ENCODE data around the gene CCDC83. TPM values are rescaled to one million over a fixed set of nuclear protein-coding genes. Genes with fewer than 3 reads are reported as not detected.
"Not testable (repeated sequence)": the region's sequence is repeated elsewhere in the genome, so short reads cannot be mapped to it uniquely, and the experiment has no call there.

CCDC83 gene
- total RNA-seq, 2 experiments from 2014 or later: not detected

- not testable (repeated sequence) for H3K4me3 Mint-ChIP-seq, DNase-seq, H3K27ac Mint-ChIP-seq, H3K27me3 Mint-ChIP-seq
- Mint-ChIP-seq H3K9me3 (peaks cover 25% of the 10 kb centered on the region), H3K36me3 (peaks cover 49% of the 10 kb centered on the region), H3K4me1 (peaks cover 26% of the 10 kb centered on the region)
These were observed 96.9 kb downstream of the CCDC83 start for GRCh38 chr11:85952108-85952485.

GRCh38 chr11:85953491-85954143 is 98.4 kb downstream of the CCDC83 start:
- peaks cover 12% of the 10 kb centered on the region for H3K4me1 Mint-ChIP-seq
- no peak for DNase-seq
- H3K27ac Mint-ChIP-seq: peak overlapping the region; percentile 19
- no peak overlapping the region for H3K4me3 Mint-ChIP-seq
- peaks cover 61% of the 10 kb centered on the region for H3K36me3 Mint-ChIP-seq
- no peaks in the 10 kb centered on the region for H3K27me3 Mint-ChIP-seq
- peaks cover 25% of the 10 kb centered on the region for H3K9me3 Mint-ChIP-seq

DNA sequence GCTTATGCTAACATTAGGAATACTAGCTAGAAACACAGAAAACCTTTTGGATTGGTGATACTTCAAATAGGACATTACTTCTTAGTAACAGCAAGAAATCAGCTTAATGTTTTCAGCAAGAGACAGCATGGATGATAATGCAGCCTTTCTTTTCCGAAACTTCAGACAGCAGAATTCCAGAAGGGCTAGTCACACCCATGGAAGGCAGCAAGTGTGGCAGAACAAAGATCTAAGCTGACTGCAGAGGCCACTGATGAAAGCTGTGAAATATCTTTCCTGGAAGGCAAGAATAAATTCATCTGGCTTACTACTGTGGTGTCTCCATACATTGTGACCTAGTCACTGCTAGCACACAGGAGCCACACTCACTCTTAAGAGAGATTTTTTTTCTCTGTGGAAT is 100.3 kb downstream of the CCDC83 start:
- Mint-ChIP-seq H3K9me3 (peaks cover 24% of the 10 kb centered on the region), H3K4me3 (no peak overlapping the region), H3K4me1 (peaks cover 3% of the 10 kb centered on the region), H3K27me3 (no peaks in the 10 kb centered on the region), H3K36me3 (peaks cover 66% of the 10 kb centered on the region), H3K27ac (no peak overlapping the region)
- DNase-seq: no peak

DNA sequence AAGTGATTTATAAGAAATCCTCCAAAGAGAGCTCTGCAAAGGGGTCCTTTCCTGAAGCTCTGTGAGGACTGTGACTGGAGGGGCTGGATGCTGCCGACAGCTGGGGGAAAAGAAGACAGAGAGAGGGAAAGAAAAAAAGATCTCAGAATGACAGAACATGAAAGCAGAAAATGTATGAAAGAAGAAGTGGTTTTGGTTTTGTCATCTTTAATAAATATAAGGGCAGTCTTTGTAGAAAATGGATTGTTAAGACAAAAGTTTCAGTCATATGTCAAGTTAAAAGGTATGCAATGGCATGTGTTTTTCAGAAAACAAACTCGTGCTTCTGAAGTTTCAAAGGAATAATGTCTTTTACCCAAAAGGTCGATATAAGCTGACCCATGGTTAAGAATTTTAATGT is 105.5 kb downstream of the CCDC83 start:
- Mint-ChIP-seq H3K4me1 (peaks cover 13% of the 10 kb centered on the region), H3K27me3 (no peaks in the 10 kb centered on the region), H3K36me3 (peaks cover 49% of the 10 kb centered on the region), H3K9me3 (no peaks in the 10 kb centered on the region), H3K4me3 (no peak overlapping the region), H3K27ac (peak overlapping the region; percentile 3)
- no peak for DNase-seq

- Mint-ChIP-seq H3K27ac (peak overlapping the region; percentile 9), H3K36me3 (peaks cover 47% of the 10 kb centered on the region), H3K4me1 (peaks cover 14% of the 10 kb centered on the region), H3K4me3 (no peak overlapping the region), H3K9me3 (no peaks in the 10 kb centered on the region), H3K27me3 (no peaks in the 10 kb centered on the region)
- DNase-seq: no peak
These were observed 105.9 kb downstream of the CCDC83 start for GRCh38 chr11:85961130-85961529.

GRCh38 chr11:85961930-85962363 is 106.8 kb downstream of the CCDC83 start:
- no peaks in the 10 kb centered on the region for H3K9me3 Mint-ChIP-seq
- DNase-seq: no peak
- H3K36me3 Mint-ChIP-seq: peaks cover 43% of the 10 kb centered on the region
- H3K27me3 Mint-ChIP-seq: no peaks in the 10 kb centered on the region
- no peak overlapping the region for H3K4me3 Mint-ChIP-seq
- H3K27ac Mint-ChIP-seq: no peak overlapping the region
- peaks cover 14% of the 10 kb centered on the region for H3K4me1 Mint-ChIP-seq

DNA sequence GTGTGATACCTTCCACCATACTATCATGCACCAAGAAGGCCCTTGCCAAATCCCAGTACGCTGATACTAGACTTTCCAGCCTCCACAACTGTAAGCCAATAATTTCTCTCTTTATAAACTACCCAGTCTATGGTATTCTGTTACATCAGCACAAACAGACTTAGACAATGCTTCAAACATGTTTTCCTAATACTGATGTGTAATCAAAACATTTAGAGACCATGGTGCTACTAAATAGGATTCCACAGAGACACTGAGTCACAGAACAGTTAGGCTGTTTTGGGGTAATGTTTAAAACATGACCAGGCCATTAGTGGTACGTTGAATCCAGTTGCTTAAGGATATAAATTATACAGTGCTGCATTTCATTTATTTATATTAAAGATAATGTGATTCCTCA is 110.0 kb downstream of the CCDC83 start:
- peaks cover 33% of the 10 kb centered on the region for H3K36me3 Mint-ChIP-seq
- H3K9me3 Mint-ChIP-seq: no peaks in the 10 kb centered on the region
- H3K27me3 Mint-ChIP-seq: no peaks in the 10 kb centered on the region
- no peak overlapping the region for H3K4me3 Mint-ChIP-seq
- DNase-seq: no peak
- no peak overlapping the region for H3K27ac Mint-ChIP-seq
- H3K4me1 Mint-ChIP-seq: peaks cover 18% of the 10 kb centered on the region

- no peak for DNase-seq
- Mint-ChIP-seq H3K27ac (no peak overlapping the region), H3K4me1 (peaks cover 8% of the 10 kb centered on the region), H3K9me3 (no peaks in the 10 kb centered on the region), H3K4me3 (no peak overlapping the region), H3K36me3 (peaks cover 43% of the 10 kb centered on the region), H3K27me3 (no peaks in the 10 kb centered on the region)
These were observed 112.3 kb downstream of the CCDC83 start for GRCh38 chr11:85967457-85967856.

Other genes with a start within 250 kb of the CCDC83 start
- 1 to 10 TPM; 1.7 to 1.9 TPM for gene DLG2, start 228.0 kb upstream of the CCDC83 start, total RNA-seq
- gene TMEM126B, start 226.8 kb upstream of the CCDC83 start, total RNA-seq: 10 to 100 TPM; 67.2 to 68.5 TPM
- 10 to 100 TPM; 53.7 to 55.9 TPM for gene TMEM126A, start 207.4 kb upstream of the CCDC83 start, total RNA-seq
- gene CREBZF, start 190.3 kb upstream of the CCDC83 start, total RNA-seq: 10 to 100 TPM; 38.1 to 38.4 TPM
- gene CCDC89, start 169.2 kb upstream of the CCDC83 start, total RNA-seq: not detected
- 1 to 10 TPM; 5.8 to 7.6 TPM for gene SYTL2, start 44.2 kb upstream of the CCDC83 start, total RNA-seq
- gene PICALM, start 213.7 kb downstream of the CCDC83 start, total RNA-seq: 10 to 100 TPM; 35.8 to 41.1 TPM

Data from activated naive CD8-positive, alpha-beta T cell treated with anti-CD3 and anti-CD28 coated beads for 36 hours (primary cell).